ENCODE results near the gene DTD1.

Gene DTD1, protein sequence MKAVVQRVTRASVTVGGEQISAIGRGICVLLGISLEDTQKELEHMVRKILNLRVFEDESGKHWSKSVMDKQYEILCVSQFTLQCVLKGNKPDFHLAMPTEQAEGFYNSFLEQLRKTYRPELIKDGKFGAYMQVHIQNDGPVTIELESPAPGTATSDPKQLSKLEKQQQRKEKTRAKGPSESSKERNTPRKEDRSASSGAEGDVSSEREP

DNA sequence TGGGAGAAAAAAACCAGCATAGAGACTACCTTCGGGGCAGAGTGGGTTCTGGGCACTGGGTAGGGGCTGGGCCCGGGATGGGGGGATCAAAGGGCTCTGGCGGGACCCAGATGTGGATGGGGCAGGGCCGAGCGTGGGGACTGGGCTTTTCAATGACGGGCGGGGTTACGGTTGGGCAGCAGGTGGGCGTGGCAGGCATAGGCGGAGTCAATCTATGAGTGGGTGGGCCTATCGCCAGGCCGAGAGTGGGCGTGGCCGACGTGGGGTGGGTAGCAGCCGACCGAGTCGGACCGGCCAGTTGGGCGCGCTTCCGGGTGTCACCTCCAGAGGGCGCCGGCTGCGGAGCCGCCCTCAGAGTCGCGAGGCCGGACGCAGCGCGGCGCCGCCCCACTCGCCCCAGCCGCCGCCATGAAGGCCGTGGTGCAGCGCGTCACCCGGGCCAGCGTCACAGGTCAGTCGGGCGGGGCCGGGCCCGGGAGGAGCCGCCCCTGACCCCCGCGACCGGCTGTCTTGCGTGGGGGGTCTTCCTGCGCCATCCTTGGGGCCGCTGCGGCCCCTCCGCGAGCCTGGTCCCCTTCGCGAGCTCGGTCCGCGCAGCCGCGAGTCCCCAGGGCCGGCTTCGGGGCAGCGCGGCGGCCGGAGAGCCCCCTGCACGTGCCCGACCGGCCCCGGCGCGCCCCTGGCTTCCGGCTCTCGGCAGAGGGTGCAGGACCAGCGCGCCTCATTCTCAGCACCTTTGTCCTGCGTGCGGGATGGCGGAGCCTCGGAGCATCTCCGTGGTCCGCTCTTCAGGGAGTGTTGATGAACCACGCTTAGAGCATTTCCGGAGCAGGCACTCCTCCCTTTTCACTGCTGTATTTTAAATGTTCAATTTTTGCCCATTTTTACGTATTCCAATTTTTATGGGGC is at the start of gene DTD1:
TSS of gene DTD1 (plus strand) at position 390 of the 909 bp plus-strand sequence. CDS start at position 409, 19 bp downstream.
- in situ Hi-C loops (cut with HindIII; ENCODE audit: low sequenced_read_pairs) = no loop called here

DNA sequence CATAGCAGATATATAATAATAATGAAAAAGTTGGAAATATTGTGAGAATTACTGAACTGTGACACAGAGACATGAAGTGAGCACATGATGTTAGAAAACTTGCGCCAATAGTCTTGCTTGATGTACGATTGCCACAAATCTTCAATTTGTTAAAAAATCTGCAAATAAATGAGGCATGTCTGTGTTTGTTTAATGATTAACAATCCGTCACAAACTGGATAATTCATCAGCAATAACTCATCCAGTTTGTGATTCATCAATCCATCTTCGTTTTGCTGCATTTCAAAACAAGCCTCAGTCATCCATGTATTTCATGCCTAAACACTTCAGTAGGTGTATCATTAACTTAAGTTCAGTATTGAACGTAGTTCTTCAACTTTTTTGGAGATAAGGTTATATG is 46.1 kb upstream of the DTD1 start:
- in situ Hi-C loops (cut with HindIII; ENCODE audit: low sequenced_read_pairs) = no loop called here

DNA sequence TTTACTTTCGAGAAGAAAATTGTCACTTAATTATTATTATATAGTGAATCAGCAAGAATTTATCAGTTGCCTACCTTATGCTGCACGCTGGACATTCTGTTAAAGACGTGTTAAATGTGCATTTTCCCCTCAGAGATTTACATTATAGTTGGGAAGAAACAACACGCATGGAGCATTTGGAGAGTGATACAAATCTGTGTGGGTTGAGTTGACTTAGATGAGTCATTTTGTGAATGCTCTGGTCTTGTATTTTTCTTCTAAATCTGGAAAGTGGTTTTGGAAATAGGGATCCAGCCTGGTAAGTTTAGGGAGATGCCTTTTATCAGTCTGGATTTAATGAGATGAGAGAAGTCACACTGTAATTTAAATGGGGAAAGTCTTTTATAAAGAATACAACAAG is 44.6 kb upstream of the DTD1 start:
- in situ Hi-C loops (cut with HindIII; ENCODE audit: low sequenced_read_pairs) = no loop called here

DNA sequence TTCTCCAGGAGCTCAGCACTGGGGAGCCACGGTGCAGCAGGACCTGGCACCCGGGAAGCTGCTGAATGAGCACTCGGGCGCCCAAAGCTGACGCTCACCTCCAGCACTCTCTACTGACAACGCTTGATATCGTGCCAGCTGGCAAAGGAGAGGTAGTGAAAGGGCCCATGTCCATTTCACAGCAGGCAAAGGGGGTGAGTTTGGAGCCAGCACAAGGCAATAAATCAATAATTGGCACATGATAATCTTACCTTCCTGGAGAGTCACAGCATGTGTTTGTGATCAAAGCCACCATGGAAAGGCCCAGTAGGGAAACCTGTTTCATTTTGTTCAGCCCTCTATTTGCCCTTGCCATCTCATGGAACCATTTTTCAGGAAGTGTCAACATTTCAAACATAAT is 43.9 kb upstream of the DTD1 start:
- in situ Hi-C loops (cut with HindIII; ENCODE audit: low sequenced_read_pairs) = no loop called here

DNA sequence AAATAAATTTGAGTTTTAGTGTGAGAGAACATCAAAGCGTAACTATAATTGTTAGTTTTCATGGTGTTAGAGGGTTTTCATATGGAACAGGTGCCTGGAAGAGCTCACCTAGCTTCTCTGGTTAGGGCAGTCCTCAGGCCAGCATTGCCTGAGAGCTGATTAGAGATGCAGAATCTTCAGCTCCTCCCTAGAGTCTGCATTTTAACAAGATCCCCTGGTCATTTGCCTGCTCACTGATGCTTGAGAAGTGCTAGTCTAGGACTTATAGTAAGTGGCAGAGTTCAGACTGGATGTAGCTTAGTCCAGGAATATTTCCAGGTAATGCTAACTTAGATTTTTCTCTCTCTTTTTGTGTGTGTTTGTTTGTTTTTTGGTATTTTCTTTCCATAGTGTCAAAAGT is 42.3 kb upstream of the DTD1 start:
- in situ Hi-C loops (cut with HindIII; ENCODE audit: low sequenced_read_pairs) = no loop called here

DNA sequence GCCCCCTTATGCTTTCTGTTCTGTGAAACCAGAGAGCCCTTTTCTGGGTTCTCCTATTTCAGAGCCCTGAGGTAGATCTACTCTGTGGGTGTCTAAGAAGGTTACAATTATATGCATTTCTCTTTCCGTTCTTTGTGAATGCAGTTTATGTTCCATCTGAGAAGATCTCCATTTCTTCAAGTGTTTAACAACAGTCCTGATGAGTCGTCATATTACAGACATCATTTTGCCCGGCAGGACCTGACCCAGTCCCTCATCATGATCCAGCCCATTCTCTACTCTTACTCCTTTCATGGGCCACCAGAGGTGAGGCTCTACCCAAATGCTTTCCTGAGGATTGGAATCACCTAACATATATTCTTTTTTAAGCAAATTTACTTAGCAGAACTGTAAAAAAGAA is 39.4 kb upstream of the DTD1 start:
- in situ Hi-C loops (cut with HindIII; ENCODE audit: low sequenced_read_pairs) = no loop called here

DNA sequence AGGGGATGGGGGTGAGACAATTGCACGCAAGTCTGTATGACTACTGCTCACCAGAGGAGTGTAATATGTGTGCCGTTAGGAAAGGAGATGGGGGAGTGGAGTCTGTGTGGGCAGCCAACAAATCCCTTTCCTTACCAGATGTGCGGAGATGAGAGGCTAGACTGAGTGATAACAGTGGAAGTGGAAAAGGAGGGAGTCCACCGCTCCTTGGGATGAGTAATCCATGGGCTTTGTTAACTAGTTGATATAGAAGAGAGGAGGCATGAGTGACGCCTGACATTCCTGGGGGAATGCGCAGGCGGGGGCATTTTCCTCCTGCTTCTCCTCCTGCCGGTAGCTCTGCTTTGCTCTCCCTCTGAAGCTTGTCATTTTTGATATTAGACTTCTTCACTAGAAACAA is 34.1 kb upstream of the DTD1 start:
- in situ Hi-C loops (cut with HindIII; ENCODE audit: low sequenced_read_pairs) = no loop called here

DNA sequence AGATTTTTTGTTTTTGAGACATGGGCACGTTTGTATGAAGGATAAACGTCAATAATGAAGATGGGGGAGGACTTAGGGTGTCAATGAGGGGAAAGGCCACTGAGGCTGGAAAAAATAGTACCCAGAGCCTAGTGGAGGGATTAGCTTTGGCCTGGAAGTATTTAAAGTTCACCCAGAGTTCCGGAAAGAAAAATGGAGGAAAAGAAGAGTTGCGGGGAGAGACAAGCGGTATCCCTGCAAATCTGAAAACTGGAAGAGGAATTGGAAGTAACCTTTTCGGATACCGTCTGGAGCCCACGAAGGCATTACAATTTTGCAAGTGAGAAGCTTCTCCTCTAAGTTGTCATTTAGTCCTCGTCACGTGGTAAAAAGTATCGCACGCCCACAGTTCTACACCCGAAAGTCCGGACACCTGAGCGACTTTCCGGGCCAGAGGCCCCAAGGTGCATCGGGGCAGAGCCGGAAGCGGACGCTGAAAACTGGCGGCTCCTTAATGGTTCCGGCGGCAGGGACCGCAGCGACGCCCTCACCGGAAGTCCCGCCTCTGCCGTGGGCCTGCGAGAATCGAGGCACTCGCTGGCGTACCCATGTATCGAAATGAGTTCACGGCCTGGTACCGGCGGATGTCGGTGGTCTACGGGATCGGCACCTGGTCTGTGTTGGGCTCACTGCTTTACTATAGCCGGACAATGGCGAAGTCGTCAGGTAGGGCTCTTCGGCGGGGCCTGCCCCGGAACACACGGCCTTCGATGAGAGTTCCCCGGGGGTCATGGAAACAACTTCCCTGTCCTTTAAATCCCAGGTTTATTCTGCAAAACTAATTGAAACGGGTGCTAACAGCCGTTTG is 20.7 kb upstream of the DTD1 start, which contains the start of gene SMIM26:
TSS of gene SMIM26 (plus strand) at position 541 of the 847 bp plus-strand sequence. CDS start at position 588, 47 bp downstream.
- in situ Hi-C loops (cut with HindIII; ENCODE audit: low sequenced_read_pairs) = no loop called here

DNA sequence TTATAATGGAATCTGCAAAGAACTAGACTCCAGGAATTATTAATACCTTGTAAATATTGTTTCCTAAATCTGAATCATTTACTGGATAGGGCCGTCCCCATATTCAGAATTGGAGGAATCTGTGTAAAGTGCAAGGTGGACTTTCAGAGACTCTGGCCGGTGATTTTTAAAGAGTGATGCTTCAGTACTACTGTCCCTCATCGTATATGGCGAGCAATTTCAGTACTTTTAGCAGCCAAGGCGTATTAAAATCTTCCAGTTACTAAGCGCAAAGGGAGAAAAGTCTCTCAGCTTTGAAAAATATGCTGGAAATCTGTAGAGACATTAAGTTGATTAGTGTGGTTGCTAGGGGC is 20.1 kb upstream of the DTD1 start:
- in situ Hi-C loops (cut with HindIII; ENCODE audit: low sequenced_read_pairs) = no loop called here

DNA sequence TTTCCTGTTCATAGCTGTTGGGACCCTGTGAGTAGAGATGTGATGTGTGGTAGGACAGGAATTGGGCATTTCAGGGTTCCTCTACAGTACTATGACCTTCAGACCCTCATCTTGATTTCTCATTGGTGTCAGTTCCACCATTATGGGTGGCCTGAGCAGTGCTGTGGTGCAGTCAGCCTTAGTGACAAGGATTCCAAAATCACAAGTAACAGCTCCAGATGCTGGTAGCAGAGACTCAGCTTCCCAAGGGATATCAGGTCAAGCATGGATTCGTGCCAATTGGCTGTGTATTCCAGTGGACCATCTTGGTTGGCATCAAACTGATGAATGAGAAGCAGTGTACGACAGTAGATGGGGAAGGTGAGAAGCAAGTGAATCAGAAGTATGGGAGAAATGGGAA is 16.8 kb upstream of the DTD1 start:
- in situ Hi-C loops (cut with HindIII; ENCODE audit: low sequenced_read_pairs) = no loop called here

DNA sequence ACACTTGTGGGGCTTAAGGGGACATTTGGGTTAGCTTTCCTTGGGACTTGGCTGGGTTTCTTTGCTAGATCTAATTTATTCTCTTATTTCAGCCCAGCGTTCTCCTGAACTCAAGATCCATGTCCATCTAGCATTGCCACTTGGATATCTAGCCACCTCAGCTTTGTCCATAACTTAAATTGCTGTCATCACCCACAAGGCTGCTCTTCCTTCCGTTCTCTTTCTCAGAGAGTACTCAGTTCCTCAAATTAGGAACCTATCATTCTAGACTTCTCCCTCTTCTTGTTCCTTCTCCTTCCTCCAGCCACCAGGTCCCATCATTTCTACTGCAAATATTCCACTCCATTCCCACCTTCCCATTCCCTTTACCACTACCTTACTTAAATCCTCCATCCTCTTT is 16.3 kb upstream of the DTD1 start:
- in situ Hi-C loops (cut with HindIII; ENCODE audit: low sequenced_read_pairs) = no loop called here

DNA sequence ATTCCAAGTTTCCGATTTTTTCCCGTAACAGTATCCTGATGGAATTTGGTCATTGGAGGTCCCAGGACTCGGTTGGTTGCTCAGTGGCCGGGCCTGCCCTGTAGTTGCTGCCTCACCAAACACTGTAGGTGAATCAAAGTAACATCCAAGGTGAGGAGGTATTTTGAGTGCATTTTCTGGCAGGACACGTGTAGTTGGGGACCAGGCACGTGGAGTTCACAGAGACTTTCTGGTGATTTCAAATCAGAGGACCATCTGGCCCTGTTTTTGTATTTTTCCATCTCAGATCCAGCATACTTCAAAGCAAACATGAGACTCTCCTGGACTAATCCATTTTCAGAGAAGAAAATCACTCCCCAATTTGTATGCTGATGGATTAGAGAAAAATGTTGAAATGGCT is 9.9 kb upstream of the DTD1 start:
- in situ Hi-C loops (cut with HindIII; ENCODE audit: low sequenced_read_pairs) = no loop called here

DNA sequence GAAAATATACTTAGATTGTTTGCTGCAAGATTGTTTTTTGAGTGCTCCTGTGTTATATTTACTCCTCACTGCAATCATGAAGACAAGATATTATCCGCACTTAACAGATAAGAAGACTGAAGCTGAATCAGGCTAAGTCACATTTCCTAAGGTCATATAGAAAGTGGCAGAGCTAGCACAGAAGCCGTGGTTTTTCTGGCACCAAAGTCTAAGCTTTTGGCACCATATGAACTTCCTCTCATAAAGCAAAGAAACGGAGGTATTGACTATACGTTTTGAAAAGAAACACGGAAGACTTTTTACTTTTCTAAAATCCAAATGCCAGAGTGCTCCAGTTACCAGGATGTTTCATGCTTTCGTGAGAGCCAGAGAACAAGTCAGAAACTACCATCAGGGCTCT is 9.3 kb upstream of the DTD1 start:
- in situ Hi-C loops (cut with HindIII; ENCODE audit: low sequenced_read_pairs) = no loop called here

DNA sequence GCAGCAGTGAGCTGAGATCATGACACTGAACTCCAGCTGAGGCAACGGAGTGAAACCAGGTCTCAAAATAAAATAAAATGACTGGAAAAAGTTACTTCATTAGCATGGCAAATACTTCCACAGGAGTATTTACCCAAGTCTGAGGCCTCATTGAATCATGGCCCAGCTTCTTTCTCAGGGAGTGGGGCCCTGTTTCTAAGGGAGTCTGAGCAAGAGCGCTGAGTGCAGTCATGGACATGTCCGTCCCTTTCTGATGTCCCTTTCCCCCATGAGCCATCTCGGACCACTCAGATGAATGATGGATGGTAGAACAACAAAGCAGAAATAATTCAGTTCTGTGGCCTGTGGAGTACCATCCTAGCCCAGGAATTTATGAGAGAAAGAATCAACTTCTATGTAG is 7.8 kb upstream of the DTD1 start:
- in situ Hi-C loops (cut with HindIII; ENCODE audit: low sequenced_read_pairs) = no loop called here

DNA sequence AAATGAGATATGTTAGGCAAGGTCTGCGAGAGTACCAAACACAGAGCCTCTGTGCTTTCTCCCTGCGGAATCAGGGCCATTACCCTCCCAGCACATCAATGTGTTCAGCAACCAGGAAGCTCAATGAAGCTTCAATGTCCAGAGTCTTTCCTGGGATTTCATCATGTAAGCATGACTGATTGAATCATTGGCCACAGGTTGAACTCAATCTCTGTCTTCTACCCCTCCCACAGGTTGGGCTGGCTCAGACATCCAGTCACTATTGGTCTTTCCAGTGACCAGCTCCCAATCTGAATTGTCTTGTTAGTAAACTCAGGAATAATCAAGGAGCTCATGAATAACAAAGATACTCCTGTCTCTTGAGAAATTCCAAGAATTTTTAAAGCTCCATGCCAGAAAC is 2.7 kb upstream of the DTD1 start:
- in situ Hi-C loops (cut with HindIII; ENCODE audit: low sequenced_read_pairs) = no loop called here

DNA sequence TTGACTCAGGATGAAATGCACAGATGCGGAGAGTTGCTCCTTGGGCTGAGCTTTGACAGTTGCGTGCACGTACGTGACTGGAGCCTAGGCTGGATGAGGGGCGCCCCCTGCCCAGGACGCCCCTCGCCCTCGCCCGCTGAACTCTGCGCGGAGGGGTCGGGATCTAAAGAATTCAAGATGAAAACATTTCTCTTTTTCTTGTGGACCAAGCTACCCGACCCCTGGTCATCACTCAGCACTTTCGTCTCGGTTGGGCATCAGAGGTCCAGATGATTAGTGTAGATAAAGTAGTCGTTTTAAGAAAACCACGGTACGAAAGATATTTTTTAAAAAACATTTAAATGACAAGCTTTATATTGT is 700 bp downstream of the DTD1 start:
- in situ Hi-C loops (cut with HindIII; ENCODE audit: low sequenced_read_pairs) = no loop called here

DNA sequence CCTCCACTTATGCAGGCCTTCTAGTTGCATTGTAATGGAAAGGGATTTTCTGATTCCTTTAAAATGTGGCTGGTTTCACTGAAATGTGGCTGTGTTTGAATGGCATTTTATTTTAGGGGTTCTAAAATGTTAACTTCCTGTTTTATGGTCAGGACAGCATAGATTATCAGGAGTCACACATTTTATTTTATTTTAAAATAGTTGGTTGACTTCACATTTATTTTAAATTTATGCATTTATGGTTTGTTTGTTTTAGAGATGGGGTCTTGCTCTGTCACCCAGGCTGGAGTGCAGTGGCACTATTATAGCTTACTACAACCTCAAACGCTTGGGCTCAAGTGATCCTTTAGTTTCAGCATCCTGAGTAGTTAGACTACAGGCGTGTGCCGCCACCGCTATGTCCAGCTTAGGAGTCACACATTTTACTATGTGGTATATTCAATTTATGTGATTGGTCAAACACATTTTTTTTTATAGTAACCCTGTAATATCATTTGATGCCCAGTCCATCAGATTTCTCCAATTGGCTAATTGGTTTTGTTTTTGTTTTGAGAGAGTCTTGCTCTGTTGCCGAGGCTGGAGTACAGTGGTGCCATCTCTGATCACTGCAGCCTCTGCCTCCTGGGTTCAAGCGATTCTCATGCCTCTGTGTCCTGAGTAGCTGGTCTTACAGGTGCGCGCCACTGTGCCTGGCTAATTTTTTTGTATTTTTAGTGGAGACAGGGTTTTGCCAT is 2.3 kb downstream of the DTD1 start:
- in situ Hi-C loops (cut with HindIII; ENCODE audit: low sequenced_read_pairs) = no loop called here

DNA sequence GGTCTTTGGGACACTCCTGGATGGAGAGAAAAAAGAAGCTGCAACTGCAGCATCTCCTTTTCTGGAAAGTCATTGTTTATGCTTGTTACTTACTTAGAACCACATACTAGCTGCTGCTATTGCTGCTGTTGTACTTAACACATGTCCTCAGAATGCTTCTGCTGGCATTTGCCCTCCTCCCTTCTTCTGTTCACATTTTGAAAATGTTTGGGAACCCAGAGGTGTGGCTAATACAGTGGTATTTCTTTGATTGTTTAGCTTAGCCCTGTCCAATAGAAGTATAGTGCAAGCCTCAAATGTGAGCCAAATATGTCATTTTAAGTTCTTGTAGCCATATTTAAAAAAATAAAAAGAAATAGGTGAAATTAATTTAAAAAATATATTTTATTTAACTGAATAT is 8.4 kb downstream of the DTD1 start:
- in situ Hi-C loops (cut with HindIII; ENCODE audit: low sequenced_read_pairs) = no loop called here

DNA sequence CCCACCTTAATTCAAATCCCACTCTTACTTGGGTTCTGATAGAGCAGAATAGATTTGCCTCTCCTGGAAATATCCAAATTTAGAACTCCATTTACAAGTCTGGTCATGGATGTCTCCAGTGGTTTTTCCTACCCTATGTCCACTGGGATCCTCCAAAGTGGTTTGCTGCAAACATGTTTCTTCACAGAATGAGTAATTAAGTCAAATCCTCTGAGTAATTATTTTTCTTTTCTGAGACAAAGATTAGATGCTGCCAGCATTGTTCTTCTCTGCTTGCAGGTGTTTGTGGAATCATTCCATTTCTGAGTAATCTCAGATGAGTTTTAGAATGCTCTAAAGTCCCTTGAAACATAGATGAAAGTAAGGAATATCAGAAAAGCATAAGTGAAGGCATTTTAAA is 21.9 kb downstream of the DTD1 start:
- in situ Hi-C loops (cut with HindIII; ENCODE audit: low sequenced_read_pairs) = no loop called here

DNA sequence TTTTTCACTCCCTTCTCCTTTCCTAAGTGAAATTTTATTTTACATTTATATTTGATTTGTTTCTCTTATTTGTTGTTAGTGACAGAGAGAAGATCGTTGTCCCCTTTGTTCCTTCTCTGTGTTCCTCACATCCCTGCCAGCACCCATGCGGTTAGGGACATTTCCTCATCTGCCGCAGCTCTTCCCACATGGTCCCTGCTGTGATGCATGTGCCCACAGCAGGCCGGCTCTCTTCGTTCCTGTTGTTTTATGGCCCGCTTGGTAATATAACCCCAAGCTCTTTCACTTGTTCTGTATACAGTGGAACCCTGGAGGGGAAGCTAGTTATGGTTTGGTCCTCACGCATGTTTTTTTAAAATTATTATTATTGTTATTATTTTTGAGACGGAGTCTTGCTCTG is 23.6 kb downstream of the DTD1 start:
- in situ Hi-C loops (cut with HindIII; ENCODE audit: low sequenced_read_pairs) = no loop called here

DNA sequence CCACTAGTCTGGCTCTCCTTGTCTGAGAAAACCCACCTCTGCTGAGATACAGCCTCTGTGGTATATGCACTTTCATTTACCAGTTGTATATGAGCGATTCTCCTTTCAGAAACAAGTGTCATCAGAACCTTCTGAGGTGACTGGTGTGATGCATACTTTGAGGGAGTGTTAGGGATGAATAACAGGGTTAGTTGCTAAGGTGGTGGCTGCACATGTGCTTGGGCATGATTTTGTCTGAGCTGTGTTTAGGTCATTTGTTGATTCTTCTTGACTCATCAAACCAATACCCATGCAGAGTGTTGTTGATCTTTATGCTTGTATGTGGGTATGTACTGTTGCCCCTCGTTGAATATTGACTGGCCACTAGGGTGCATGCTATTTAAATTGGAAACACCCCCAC is 25.7 kb downstream of the DTD1 start:
- in situ Hi-C loops (cut with HindIII; ENCODE audit: low sequenced_read_pairs) = no loop called here
